Mesothelial cell of epicardium (in vitro differentiated cells): Measurements from ENCODE around the gene CCNL2. TPM values are rescaled to one million over a fixed set of nuclear protein-coding genes. Genes with fewer than 3 reads are reported as not detected.
"Not testable (repeated sequence)": the region's sequence is repeated elsewhere in the genome, so short reads cannot be mapped to it uniquely, and the experiment has no call there.

Source experiments
- DNase-seq, 2 experiments: peaks; one replicate each; pipeline ENCODE4 v3.0.0; 2021; ENCODE audit warnings: low spot score in 2 of 2; ENCODE audit not compliant: unreplicated experiment in 2 of 2
- H3K27ac Mint-ChIP-seq: 2 replicates; pipeline ENCODE4 v1.8.0; 2021; ENCODE audit warnings: mixed read lengths
- H3K27me3 Mint-ChIP-seq: 2 replicates; pipeline ENCODE4 v1.8.0; 2021; ENCODE audit warnings: low read depth, mixed read lengths
- H3K36me3 Mint-ChIP-seq: 2 replicates; pipeline ENCODE4 v1.8.0; 2021; ENCODE audit warnings: mixed read lengths
- H3K4me1 Mint-ChIP-seq: 2 replicates; pipeline ENCODE4 v1.8.0; 2021; ENCODE audit warnings: mixed read lengths
- H3K4me3 Mint-ChIP-seq: 2 replicates; pipeline ENCODE4 v1.8.0; 2021; ENCODE audit warnings: mild to moderate bottlenecking, moderate library complexity, mixed read lengths
- H3K9me3 Mint-ChIP-seq: 2 replicates; pipeline ENCODE4 v1.8.0; 2021; ENCODE audit warnings: mixed read lengths
- total RNA-seq: library from RNA; stranded (reverse); gene quantifications from 3 replicates; pipeline ENCODE4 v1.2.1, GENCODE V29; 2021
- TF ChIP-seq, protein P1 (sequence below): fragments of 200-600 bp; sonication (generic); IDR thresholded peaks from one replicate; pipeline ENCODE4 v1.5.0; 2021; ENCODE audit warnings: antibody characterized with exemption; ENCODE audit not compliant: unreplicated experiment

Gene CCNL2
- total RNA-seq, 1 donor from 2014 or later: 423 TPM

DNA sequence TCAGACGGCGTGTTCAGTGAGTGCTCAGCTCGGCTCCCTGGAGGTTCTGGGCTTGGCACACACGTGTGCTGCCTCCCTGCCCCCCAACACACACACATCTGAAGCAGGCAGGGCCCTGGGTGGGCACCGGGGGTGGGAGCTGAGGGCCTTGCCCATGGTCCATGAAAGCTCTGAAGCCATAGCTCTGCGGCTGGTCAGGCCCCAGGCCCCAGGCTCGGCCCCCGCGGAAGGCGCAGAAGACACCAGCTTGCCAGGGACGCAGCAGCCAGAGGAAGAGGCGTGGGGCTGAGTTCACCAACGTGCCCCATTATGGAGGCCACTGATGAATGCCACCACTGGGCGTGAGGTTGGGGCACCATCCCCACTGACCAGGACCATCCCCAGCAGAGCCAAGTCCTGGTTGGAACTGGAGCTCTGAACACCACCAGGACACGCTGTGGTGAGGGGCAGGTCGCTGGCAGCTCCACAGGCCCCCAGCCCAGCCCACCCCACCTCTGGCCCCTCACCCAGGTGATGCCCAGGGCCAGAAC is 28.3 kb downstream of the CCNL2 start:
- Mint-ChIP-seq H3K4me1 (peaks cover 14% of the 10 kb centered on the region), H3K27me3 (no peaks in the 10 kb centered on the region), H3K9me3 (no peaks in the 10 kb centered on the region), H3K27ac (no peak overlapping the region), H3K36me3 (no peaks in the 10 kb centered on the region), H3K4me3 (no peak overlapping the region)
- DNase-seq: no peak
- TF ChIP-seq, protein P1, sequence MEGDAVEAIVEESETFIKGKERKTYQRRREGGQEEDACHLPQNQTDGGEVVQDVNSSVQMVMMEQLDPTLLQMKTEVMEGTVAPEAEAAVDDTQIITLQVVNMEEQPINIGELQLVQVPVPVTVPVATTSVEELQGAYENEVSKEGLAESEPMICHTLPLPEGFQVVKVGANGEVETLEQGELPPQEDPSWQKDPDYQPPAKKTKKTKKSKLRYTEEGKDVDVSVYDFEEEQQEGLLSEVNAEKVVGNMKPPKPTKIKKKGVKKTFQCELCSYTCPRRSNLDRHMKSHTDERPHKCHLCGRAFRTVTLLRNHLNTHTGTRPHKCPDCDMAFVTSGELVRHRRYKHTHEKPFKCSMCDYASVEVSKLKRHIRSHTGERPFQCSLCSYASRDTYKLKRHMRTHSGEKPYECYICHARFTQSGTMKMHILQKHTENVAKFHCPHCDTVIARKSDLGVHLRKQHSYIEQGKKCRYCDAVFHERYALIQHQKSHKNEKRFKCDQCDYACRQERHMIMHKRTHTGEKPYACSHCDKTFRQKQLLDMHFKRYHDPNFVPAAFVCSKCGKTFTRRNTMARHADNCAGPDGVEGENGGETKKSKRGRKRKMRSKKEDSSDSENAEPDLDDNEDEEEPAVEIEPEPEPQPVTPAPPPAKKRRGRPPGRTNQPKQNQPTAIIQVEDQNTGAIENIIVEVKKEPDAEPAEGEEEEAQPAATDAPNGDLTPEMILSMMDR: no peak

DNA sequence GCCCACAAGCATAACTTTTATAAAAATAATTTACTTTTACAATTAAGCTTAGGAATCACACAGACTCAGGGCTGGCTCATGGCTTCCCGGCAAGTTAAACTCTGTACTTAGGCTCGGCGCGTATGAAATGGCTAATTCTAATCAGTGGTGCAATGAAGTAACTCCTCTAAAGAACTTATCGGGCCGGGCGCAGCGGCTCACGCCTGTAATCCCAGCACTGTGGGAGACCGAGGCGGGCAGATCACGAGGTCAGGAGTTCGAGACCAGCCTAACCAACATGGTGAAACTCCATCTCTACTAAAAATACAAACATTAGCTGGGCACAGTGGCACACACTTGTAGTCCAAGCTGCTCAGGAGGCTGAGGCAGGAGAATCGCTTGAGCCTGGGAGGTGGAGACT is 29.0 kb downstream of the CCNL2 start:
- not testable (repeated sequence) for H3K9me3 Mint-ChIP-seq, H3K27ac Mint-ChIP-seq
- H3K4me1 Mint-ChIP-seq: peaks cover 11% of the 10 kb centered on the region

DNA sequence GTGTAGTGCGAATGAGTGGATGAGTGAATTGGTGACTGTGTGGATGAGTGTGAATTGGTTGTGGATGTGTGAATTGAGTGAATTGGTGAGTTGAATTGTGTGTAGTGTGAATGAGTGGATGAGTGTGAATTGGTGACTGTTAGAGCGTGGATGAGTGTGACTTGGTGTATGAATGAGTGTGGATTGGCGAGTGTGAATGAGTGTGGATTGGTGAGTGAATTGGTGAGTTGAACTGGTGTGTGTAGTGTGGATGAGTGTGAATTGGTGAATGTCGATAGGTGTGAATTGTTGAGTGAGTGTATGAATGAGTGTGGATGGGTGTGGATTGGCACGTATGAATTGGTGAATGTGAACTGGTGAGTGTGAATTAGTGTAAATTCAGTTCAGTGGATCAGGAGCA is 31.8 kb downstream of the CCNL2 start:
- Mint-ChIP-seq H3K9me3 (no peaks in the 10 kb centered on the region), H3K4me3 (no peak overlapping the region), H3K4me1 (peaks cover 2% of the 10 kb centered on the region), H3K36me3 (no peaks in the 10 kb centered on the region), H3K27ac (no peak overlapping the region), H3K27me3 (no peaks in the 10 kb centered on the region)
- TF ChIP-seq, protein P1: no peak
- DNase-seq: no peak

More for the DNA sequence above, 29.0 kb downstream of the CCNL2 start:
- not testable (repeated sequence) for H3K27me3 Mint-ChIP-seq, H3K36me3 Mint-ChIP-seq, H3K4me3 Mint-ChIP-seq, DNase-seq

DNA sequence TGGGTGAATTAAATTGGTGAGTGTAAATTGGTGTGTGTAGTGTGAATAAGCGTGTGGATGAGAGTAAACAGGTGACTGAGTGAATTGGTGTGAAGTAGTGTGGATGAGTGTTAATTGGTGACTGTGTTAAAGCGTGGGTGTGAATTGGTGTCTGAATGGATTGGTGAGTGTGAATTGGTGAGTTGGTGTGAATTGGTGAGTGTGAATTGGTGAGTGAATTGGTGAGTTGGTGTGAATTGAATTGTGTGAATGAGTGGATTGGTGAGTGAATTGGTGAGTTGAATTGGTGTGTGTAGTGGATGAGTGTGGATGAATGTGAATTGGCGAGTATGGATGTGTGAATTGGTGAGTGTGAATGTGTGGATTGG is 32.5 kb downstream of the CCNL2 start:
- no peak for DNase-seq
- Mint-ChIP-seq H3K9me3 (no peaks in the 10 kb centered on the region), H3K36me3 (no peaks in the 10 kb centered on the region), H3K27me3 (no peaks in the 10 kb centered on the region), H3K4me3 (no peak overlapping the region), H3K4me1 (peaks cover 6% of the 10 kb centered on the region), H3K27ac (no peak overlapping the region)
- TF ChIP-seq, protein P1: no peak

DNA sequence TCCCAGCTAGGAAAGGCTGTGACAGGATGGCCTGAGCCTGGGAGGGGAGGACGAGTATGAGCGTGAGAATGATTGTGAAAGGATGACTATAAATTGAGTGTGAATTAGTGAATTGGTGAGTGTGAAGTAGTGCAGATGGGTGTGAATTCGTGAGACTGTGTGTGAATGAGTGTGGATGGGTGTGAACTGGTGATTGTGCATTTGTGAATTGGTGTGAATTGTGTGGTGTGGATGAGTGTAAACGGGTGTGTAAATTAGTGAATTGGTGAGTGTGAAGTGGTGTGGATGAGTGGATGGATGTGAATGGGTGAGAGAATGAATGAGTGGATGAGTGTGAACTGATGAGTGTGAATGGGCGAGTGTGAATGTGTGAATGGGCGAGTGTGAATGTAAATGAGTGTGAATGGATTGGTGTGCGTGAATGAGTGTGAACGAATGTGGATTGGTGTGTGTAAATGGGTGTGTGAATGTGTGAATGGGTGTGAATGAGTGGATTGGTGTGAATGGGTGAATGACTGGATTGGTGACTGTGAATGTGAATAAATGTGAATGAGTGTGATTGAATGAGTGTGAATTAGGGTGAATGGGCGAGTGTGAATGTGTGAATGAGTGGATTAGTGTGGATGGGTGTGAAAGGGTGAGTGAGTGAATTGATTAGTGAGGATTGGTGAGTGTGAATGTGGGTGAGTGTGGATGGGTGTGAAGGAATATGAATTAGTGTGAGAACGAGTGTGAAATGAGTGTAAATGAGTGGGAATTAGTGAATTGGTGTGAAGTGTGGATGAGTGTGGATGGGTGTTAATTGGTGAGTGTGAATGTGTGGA is 33.0 kb downstream of the CCNL2 start:
- H3K4me3 Mint-ChIP-seq: no peak overlapping the region
- peaks cover 7% of the 10 kb centered on the region for H3K4me1 Mint-ChIP-seq
- H3K27ac Mint-ChIP-seq: no peak overlapping the region
- H3K9me3 Mint-ChIP-seq: no peaks in the 10 kb centered on the region
- H3K27me3 Mint-ChIP-seq: no peaks in the 10 kb centered on the region
- no peaks in the 10 kb centered on the region for H3K36me3 Mint-ChIP-seq
- DNase-seq: no peak
- TF ChIP-seq, protein P1: no peak

DNA sequence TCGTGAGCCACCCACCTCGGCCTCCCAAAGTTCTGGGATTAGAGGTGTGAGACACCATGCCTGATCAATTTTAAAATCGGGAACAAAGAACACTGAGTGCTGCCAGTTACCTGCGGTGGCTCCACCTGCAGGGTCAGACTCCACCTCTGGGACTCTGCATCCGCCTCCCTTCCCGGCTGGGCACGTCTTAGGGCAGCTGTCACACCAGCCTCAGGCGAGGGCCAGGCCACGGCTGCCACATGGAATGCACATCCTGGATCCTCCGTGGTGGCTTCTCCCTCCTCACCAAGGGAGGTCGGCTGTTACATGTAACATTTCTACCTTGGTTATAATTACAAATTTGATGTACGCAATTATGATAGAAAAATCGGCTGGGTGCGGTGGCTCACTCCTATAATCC is 34.9 kb downstream of the CCNL2 start:
- H3K4me1 Mint-ChIP-seq: peaks cover 19% of the 10 kb centered on the region
- H3K9me3 Mint-ChIP-seq: no peaks in the 10 kb centered on the region
- no peaks in the 10 kb centered on the region for H3K36me3 Mint-ChIP-seq
- TF ChIP-seq, protein P1: no peak
- DNase-seq: no peak
- H3K27ac Mint-ChIP-seq: no peak overlapping the region
- H3K27me3 Mint-ChIP-seq: no peaks in the 10 kb centered on the region
- no peak overlapping the region for H3K4me3 Mint-ChIP-seq
